ENCODE results near the gene EFCAB13.
"Not testable (repeated sequence)": the region's sequence is repeated elsewhere in the genome, so short reads cannot be mapped to it uniquely, and the experiment has no call there.

The EFCAB13 gene

DNA sequence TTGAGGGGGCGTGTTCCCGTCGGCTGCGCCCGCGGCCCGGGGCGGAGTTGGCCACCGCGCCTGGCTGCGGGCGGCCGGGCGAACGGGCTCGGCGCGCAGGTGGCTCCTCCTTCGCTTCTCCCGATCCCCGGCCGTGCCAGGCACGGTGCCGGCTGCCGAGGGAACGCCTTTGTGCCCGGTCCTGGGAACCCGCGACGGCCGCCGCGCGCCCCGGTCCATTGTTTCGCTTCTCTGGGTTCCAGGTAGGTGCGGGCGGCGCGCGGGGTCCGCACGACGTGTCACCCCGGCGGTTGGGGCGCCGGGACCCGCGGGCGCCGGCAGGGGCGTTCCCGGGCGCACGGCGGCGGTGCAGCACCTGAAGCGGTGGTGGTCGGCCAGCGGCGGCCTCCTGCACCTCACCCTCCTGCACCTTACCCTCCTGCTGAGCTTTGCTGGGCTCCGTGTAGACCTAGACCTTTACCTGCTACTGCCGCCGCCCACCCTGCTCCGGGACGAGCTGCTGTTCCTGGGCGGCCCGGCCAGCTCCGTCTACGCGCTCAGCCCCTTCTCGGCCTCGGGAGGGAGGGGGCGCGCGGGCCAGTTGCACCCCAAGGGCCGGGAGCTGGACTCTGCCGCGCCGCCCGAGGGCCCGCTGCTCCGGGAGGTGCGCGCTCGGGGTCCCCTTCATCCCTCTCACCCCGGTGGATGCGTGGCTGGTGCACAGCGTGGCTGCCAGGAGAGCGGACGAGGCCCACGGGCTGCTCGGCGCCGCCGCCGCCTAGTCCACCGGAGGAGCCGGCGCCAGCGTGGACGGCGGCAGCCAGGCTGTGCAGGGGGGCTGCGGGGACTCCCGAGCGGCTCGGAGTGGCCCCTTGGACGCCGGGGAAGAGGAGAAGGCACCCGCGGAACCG, 99.9 kb downstream of the EFCAB13 start:
- TF ChIP-seq, protein P1, sequence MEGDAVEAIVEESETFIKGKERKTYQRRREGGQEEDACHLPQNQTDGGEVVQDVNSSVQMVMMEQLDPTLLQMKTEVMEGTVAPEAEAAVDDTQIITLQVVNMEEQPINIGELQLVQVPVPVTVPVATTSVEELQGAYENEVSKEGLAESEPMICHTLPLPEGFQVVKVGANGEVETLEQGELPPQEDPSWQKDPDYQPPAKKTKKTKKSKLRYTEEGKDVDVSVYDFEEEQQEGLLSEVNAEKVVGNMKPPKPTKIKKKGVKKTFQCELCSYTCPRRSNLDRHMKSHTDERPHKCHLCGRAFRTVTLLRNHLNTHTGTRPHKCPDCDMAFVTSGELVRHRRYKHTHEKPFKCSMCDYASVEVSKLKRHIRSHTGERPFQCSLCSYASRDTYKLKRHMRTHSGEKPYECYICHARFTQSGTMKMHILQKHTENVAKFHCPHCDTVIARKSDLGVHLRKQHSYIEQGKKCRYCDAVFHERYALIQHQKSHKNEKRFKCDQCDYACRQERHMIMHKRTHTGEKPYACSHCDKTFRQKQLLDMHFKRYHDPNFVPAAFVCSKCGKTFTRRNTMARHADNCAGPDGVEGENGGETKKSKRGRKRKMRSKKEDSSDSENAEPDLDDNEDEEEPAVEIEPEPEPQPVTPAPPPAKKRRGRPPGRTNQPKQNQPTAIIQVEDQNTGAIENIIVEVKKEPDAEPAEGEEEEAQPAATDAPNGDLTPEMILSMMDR (IDR thresholded peaks at IDR 0.05; ENCODE audit: low read depth, low read length) = no peak
- no peak for TF ChIP-seq MYC (IDR thresholded peaks at IDR 0.05; ENCODE audit: low read depth, low read length)
- TF ChIP-seq, protein P2, sequence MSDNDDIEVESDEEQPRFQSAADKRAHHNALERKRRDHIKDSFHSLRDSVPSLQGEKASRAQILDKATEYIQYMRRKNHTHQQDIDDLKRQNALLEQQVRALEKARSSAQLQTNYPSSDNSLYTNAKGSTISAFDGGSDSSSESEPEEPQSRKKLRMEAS (IDR thresholded peaks at IDR 0.05; ENCODE audit: low read depth, low read length) = no peak
- TF ChIP-seq POLR2A (IDR thresholded peaks at IDR 0.05; ENCODE audit: extremely low read depth, insufficient read length) = no peak
- DNase-seq (ENCODE audit: low read depth) = no peak
- H3K4me3 ChIP-seq (ENCODE audit: low read depth, low read length) = no peak overlapping the region

DNA sequence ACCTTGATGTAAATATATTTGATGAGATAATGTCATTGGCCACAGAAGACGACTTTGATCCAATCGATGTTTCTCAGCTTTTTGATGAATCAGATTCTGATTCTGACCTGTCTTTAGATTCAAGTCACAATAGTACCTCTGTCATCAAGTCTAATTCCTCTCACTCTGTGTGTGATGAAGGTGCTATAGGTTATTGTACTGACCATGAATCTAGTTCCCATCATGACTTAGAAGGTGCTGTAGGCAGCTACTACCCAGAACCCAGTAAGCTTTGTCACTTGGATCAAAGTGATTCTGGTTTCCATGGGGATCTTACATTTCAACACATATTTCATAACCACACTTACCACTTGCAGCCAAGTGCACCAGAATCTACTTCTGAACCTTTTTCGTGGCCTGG, 101.5 kb downstream of the EFCAB13 start:
- not testable (repeated sequence) for DNase-seq (ENCODE audit: low read depth); H3K4me3 ChIP-seq (ENCODE audit: low read depth, low read length)

DNA sequence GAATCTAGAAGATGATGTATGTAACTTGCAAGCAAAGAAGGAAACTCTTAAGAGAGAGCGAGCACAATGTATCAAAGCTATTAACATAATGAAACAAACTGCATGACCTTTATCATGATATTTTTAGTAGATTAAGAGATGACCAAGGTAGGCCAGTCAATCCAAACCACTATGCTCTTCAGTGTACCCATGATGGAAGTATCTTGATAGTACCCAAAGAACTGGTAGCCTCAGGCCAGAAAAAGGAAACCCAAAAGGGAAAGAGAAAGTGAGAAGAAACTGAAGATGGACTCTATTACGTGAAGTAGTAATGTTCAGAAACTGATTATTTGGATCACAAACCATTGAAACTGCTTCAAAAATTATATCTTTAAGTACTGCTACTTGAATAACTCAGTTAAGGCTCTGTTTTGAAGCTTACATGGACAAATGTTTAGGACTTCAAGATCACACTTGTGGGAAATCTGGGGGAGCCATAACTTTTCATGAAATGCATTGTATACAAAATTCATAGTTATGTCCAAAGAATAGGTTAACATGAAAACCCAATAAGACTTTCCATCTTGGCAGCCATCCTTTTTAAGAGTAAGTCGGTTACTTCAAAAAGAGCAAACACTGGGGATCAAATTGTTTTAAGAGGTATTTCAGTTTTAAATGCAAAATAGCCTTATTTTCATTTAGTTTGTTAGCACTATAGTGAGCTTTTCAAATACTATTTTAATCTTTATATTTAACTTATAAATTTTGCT, 102.3 kb downstream of the EFCAB13 start:
- DNase-seq (ENCODE audit: low read depth) = not testable (repeated sequence)

DNA sequence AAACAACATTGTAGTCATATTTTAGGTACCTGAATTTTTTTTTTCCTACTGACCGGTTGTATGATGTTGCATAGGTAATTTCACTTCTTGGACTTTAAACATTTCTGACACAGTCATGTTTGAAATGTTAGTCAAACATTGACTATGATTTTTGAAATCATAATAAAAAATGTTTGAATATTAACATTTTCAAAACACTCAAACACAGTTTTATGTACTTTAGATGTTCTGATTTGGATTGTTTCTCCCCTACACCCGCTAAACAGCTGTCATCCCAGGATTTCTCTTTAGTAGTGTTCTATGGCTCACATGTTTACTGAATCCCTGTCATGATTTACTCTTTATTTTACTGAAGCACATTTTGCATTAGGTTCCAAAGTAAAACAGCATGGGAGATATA, 104.2 kb downstream of the EFCAB13 start:
- TF ChIP-seq, protein P2 (IDR thresholded peaks at IDR 0.05; ENCODE audit: low read depth, low read length) = no peak
- TF ChIP-seq, protein P1 (IDR thresholded peaks at IDR 0.05; ENCODE audit: low read depth, low read length) = no peak
- TF ChIP-seq POLR2A (IDR thresholded peaks at IDR 0.05; ENCODE audit: extremely low read depth, insufficient read length) (no peak), MYC (IDR thresholded peaks at IDR 0.05; ENCODE audit: low read depth, low read length) (no peak)
- DNase-seq (ENCODE audit: low read depth) = no peak
- H3K4me3 ChIP-seq (ENCODE audit: low read depth, low read length) = no peak overlapping the region

More for the DNA sequence above, 102.3 kb downstream of the EFCAB13 start:
- H3K4me3 ChIP-seq (ENCODE audit: low read depth, low read length) = not testable (repeated sequence)

DNA sequence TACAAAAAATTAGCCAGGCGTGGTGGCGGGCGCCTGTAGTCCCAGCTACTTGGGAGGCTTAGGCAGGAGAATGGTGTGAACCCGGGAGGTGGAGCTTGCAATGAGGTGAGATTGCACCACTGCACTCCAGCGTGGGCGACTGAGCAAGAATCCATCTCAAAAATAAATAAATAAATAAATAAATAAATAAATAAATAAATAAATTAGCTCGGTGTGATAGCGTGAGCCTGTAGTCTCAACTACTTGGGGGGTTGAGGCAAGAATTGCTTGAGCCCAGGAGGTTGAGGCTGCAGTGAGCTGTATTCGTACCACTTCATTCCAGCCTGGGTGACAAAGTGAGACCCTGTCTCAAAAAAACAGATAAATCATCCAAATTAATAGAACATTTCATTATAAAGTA, 108.5 kb downstream of the EFCAB13 start:
- H3K4me3 ChIP-seq (ENCODE audit: low read depth, low read length); DNase-seq (ENCODE audit: low read depth): not testable (repeated sequence)

DNA sequence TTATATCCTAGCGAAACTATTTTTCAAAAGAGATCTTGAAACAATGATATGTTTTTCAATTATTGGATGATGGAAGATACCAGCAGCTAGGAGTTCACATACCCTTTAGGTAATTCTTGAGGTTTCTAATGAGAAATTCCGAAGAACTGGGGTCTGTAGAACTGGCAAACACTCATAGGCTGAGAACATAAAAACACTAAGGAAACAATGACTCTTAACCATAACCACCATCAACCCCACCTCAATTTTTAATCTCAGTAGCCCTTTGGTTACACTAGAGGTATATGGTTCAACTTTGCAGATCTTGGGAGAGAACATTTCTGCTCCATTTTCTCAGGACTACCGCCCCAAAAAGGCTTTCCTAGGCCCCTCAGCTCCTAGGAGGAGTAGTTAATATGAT, 141.4 kb downstream of the EFCAB13 start:
- H3K4me3 ChIP-seq (ENCODE audit: low read depth, low read length) = no peak overlapping the region
- no peak for DNase-seq (ENCODE audit: low read depth)
- no peak for TF ChIP-seq MYC (IDR thresholded peaks at IDR 0.05; ENCODE audit: low read depth, low read length)
- TF ChIP-seq, protein P2 (IDR thresholded peaks at IDR 0.05; ENCODE audit: low read depth, low read length) = no peak
- TF ChIP-seq POLR2A (IDR thresholded peaks at IDR 0.05; ENCODE audit: extremely low read depth, insufficient read length) = no peak
- TF ChIP-seq, protein P1 (IDR thresholded peaks at IDR 0.05; ENCODE audit: low read depth, low read length) = no peak

DNA sequence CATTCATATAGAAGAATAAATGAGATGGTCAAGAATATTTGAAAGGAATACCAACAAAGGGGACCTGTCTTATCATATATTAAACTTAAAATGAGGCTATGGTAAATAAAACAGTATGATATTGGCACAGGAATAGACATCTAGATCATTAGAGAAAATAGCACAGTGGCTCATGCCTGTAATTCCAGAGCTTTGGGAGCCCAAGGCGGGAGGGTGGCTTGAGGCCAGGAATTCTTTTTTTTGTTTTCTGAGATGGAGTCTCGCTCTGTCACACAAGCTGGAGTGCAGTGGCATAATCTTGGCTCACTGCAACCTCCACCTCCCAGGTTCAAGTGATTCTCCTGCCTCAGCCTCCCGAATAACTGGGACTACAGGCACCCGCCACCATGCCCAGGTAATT, 143.2 kb downstream of the EFCAB13 start:
- H3K4me3 ChIP-seq (ENCODE audit: low read depth, low read length); DNase-seq (ENCODE audit: low read depth): not testable (repeated sequence)

DNA sequence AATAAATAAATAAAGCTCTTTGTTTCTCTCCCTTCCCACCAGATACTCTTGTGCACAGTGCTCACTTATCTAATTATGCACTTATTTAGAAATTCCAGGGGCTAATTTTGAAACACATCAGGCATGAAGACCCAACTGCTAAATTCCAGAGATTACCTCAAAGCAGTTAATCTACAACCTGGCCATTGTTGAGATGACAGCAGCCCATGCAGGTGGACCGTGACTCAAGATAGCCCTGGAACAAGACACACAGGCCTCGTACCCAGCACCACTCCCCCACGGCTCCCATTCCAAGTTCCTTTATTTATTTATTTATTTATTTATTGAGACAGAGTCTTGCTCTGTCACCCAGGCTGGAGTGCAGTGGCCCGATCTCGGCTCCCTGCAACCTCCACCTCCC, 147.1 kb downstream of the EFCAB13 start:
- no peak for TF ChIP-seq POLR2A (IDR thresholded peaks at IDR 0.05; ENCODE audit: extremely low read depth, insufficient read length)
- TF ChIP-seq MYC (IDR thresholded peaks at IDR 0.05; ENCODE audit: low read depth, low read length) = no peak
- TF ChIP-seq, protein P2 (IDR thresholded peaks at IDR 0.05; ENCODE audit: low read depth, low read length) = no peak
- TF ChIP-seq, protein P1 (IDR thresholded peaks at IDR 0.05; ENCODE audit: low read depth, low read length) = no peak
- no peak overlapping the region for H3K4me3 ChIP-seq (ENCODE audit: low read depth, low read length)
- no peak for DNase-seq (ENCODE audit: low read depth)

DNA sequence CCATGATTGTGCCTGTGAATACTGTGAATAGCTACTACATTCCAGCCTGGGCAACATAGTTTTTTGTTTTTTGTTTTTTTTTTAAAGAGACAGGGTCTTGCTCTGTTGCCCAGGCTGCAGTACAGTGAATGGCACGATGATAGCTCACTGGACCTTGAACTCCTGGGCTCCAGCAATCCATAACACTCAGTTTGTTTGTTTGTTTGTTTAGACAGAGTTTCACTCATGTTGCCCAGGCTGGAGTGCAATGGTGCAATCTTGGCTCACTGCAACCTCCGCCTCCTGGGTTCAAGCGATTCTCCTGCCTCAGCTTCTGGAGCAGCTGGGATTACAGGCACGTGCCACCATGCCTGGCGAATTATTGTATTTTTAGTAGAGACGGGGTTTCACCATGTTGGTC, 148.3 kb downstream of the EFCAB13 start:
- not testable (repeated sequence) for H3K4me3 ChIP-seq (ENCODE audit: low read depth, low read length); DNase-seq (ENCODE audit: low read depth)

Measured in NB4 (cell line).